Hindlimb muscle (tissue), 1 donor: Measurements from ENCODE around the gene OMD. TPM values are rescaled to one million over a fixed set of nuclear protein-coding genes. Genes with fewer than 3 reads are reported as not detected.
"Not testable (repeated sequence)": the region's sequence is repeated elsewhere in the genome, so short reads cannot be mapped to it uniquely, and the experiment has no call there.

Experiments
- DNase-seq: peaks from one replicate; pipeline ENCODE4 v3.0.0-alpha.2; 2013
- polyA plus RNA-seq: library from polyadenylated mRNA; unstranded; fragments of 120-200 nt; gene quantifications from one replicate; pipeline ENCODE4 v1.2.1, GENCODE V29; 2013; ENCODE audit not compliant: insufficient read length

The OMD gene
- polyA plus RNA-seq, 1 donor, result 2.7 TPM

DNA sequence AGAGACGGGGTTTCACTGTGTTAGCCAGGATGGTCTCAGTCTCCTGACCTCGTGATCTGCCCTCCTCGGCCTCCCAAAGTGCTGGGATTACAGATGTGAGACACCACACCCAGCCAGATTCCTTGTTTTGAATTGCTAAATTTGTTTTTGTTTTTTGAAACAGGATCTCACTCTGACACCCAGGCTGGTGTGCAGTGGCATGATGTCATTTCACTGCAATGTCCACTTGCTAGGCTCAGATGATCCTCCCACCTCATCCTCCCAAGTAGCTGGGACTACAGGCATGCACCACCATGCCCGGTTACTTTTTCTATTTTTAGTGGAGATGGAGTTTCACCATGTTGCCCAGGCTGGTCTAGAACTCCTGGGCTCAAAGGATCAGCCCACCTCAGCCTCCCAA lies 13.1 kb downstream of the OMD start:
- DNase-seq, result not testable (repeated sequence)

DNA sequence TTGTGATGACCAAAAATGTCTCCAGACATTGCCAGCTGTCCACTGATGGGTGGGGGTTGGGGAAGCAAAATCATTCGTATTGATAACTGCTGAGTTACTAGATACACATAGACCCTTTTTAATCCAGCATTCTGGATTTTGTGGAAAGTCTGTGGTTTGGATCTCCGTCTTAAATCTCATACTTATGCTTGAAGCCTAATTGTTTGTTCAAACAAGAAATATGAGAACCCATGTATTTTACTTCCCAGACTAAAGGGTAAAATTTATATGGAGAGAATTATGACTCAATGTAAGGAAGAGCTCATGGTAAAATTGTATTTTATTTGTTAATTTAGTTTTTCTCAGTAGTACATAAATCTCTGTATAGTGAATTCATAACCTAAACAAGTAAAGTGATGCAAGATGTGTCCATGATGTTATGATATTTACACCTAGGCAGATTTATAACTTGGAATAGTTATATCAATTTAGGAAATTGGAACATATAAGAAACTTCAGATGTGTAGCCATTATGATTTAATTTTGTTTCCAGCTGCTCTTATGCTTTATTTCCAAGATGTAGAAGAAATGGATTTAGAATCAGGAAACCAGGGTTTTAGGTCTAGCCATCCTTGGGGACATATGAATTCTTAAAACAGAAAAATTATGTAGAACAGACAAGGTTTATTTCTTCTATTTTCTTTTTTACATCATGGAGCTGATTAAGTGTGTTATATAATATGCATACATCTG lies 15.4 kb downstream of the OMD start:
- no peak for DNase-seq

DNA sequence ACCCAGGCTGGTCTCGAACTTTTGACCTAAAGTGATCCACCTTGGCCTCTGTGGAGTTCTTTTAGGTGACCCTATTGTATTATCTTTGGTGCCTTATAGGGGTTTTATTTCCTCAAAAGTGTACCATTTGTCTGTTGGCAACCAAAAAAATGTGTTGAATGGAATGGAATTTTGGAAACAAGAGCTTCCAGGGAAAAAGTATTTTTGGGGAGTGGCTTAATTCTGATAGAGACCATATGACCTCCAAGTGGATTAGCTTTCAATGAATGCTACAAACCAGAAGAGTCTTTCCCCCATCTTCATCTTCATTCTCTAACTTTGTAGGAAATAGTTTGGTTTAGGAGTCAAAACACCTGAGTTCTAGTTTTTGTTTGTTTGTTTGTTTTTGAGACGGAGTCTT lies 16.5 kb downstream of the OMD start:
- DNase-seq, result no peak

DNA sequence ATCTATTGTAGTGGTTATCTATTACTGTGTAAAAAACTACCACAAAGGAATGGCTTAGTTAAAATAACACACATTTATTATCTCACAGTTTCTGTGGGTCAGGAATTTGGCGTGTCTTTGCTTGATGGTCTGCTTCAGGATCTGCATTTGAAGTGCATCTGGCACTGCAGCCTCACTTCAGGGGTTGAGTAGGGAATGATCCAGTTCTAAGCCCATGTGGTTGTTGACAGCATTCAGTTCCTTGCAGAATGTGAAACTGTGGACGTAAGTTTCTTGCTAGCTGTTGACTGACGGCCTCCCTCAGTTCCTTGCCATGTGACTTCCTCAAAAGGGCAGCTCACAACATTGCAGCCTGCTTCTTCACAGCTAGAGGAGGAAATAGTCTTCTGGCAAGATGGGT lies 17.8 kb downstream of the OMD start:
- no peak for DNase-seq

DNA sequence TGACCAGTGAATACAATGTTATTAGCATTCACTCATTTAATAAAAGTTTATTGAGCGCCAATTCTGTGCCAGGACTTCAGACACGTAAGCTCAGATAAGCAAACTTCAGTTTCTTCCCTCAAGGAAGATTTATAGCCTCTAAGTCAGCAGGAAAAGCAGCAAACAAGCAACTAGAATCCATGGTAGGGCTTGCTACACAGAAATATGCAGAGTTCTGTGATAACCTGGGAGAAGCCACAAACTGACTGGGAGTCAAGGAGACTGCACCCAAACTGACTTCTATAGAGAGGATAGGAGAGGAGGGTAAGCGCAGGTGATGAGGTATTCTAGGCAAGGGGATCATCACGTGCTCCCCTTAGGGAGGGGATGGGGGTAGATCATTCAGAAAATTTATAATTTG lies 18.5 kb downstream of the OMD start:
- no peak for DNase-seq

DNA sequence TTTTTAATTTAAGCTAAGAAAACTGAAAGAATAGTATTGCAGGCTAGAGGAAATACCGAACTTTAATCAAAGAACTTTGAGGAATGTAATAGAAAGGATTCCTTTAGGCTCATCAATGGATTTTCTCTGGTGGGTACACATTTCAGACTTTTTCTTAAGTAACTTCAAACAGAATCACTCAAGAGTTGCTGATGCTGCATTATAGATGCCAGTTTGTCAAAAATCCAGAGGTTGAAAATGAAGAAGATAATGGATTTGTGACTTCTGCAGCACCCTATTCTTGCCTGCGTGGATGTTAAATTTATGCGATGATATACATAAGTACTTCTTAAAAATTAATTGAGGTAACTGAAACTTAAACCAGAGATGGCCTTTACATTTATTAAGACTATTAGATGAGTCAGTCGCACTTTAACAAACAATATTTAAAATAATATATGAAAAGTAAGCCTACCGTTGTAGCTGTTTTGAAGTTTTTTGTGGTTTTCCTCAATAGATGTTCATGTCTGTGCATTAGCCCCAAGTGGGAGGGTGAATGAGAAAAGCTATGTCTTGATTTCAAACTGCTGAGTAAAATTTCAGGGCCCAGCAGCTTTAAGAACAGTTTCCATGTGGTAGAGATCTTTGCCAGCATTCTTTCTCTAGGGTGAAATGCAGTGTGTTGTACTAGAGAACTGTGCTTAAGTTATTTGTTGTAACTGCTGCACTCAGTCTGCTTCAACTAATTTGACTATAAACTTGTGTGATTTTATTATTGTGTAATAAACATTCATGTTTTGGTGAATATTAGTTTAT lies 20.0 kb downstream of the OMD start, which contains the start of gene OGN:
OGN (minus strand) TSS at position 537 of the 795 bp plus-strand sequence. CDS start 1,171 bp downstream, outside the sequence.
- DNase-seq, result peak; percentile 86

DNA sequence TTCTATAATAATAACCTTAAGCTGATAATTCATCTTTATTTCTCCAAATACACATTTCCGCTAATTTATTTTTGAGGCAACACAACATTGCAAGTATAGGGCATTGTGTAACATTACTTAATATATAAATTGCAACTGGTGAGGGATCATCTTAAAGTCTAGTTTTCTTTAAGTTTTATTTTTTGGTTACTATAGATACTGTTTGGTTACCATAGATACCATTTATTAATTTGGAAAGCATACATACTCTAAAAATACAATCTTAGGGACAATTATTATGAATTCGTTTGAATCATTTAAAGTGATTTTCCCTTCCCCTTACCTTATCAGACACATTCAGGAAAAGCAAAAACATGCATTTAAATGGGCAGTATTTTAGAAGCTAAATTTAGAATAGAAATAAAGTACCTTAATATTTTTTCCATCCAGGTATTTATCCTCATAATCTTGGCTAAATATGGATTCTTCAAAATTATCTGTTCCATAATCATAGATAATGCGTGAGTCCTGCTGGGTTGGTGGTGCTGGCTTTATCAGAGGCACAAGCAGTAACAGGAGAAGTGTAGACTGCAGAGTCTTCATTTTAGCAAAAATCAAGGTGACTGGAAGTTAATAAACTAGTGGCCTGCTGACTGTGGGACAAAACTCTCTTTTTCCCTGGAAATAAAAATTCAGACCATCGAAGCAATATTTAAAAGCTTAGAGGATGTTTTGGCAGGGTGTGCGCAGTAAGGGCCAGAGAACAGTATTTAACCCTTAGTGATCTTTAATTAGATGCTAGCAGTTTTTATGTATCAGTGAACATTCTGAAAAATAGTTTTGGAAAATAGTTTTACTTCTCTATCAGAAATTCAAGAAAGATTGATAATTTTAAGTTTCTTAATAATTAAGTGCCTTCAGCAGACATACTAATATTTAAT lies 21.2 kb downstream of the OMD start:
- DNase-seq, result no peak

DNA sequence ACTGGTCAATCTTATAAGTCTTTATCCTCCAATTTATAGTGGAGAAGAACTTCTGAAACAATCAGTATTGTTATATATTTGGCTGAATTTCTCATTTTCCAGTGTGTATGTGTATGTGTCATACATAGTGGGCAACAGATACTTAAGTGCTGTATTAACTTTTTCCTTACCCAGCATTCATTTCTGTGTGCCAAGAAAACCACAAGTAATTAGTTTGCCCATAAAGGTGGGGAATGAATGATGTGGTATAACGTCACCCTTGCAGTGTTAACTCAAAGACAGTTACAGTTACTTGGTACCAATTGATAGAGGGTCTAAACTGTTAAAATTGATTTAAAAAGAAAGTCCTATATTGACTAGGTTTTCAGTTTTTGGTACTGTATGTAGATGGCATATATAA lies 21.9 kb downstream of the OMD start:
- no peak for DNase-seq

DNA sequence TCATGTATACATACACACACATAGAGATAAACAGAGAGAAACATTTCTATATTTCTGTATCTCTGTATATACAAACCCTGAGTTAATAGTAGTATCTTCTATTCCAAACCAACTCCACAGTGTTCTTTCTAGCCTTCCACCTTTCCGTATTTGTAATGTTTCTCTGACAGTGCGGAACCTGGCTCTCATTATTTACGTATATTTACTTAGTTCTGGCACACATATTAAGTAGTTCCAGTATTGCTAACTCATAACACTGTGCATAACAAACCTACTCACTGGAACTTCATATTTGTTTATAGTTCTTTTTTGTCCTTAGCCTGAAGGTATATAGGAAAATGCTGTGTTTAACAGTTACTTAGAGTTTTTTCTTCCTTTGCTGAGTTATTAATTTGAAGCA lies 26.4 kb downstream of the OMD start:
- DNase-seq, result no peak

DNA sequence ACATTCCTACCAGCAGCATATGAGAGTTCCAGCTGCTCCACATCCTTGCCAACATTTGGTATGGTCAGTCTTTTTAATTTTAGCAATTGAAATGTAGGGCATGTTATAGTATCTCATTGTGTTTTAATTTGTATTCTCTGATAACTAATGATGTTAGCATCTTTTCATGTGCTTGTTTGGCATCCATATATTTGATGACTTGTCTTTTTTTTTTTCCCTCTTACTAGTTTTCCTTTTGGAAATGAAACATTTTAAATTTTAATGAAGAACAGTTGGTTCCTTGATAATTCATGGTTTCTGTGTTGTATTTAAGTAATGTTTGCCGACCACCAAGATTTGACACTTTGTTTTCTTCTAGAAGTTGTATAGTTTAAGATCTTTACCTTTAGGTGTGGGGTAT lies 28.7 kb downstream of the OMD start:
- DNase-seq, result no peak

DNA sequence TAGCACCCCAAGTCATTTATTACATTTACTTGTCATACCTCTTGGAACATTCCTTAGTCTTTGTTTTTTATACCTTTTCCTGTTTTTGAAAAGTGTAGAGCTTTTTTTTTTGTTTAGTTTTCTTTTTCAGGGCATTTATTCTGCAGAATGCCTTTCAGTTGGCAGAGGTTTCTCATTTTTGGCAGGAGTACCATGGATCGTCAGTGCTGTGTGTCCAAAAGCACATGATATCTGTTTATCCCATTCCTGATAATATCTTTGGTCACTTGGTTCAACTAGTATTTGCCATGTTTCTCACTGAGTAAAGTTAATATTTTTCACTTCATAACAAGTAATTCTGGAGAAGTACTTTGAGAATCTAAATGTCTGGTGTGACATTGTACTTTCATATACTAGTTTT lies 30.6 kb downstream of the OMD start:
- DNase-seq, result no peak

DNA sequence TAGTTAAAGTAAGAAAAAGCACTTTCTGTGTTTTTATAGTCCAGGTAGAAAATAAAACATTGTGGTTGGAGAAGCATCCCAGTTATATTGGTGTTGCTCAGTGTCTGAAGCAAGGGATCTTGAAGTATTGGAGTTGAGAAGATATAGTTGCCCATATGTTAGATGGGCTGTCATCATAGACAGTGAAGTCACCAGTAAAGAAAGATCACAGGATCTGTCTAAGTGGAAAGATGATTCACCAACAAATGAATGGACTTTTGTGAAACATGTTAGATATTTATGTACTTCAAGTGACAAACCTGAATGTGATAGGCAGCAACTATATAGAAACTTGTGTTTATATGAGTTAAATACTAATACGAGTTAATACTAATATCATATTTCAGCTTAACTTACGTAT lies 31.6 kb downstream of the OMD start:
- DNase-seq, result no peak

DNA sequence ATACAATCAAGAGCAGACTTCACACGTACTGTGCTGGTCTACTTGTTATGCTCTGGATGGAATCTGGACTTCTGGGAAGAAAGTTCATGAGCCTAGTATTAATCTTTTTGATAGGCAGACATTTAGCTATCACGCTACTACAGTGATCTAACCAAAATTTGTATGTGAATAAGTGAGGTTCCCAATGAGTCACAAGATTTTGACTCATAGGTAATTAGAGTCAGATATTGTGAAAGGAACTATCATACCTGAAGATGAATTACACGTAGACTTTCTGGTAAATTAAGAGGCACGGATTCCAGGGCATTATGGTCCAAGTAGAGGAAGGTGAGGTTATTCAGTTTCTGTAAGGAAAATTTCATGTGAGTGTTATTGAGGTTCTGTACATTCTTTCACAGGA lies 38.3 kb downstream of the OMD start:
- DNase-seq, result no peak

DNA sequence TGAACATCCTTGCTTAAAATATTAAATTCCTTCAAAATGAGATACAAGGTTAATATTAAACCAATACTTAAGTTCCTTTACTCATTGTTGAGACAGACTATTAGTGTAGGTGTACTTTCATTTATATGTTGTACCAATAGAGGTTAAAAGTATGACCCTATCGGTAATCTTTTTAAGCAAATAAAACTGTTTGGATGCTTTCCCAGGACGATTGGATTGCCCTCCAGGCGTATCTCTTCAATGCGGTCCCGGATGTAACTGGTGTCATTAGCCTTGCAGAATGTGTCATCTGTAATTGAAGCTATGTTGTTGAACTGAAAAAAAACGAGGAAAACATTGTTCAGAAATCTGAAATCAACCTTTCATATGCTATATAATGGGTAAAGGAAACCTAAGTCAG lies 38.8 kb downstream of the OMD start:
- no peak for DNase-seq

DNA sequence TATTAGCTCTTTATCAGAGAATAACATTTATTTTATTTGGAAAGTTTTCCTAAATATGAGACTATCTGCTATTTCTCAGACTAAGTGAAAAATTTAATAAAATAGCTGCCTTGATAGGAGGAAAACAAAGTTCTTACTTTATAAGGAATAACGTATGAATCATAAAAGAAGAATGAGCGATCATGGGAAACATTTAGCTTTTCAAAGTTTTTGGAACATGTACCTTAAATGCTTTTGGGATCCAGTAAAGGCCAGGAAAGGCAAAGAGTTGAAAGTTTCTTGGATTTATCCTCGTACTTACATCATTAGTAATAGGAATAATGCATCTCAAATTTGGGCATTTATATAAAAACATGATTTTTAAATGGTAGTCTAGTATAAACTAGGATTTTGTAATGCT lies 39.3 kb downstream of the OMD start:
- peak; percentile 40 for DNase-seq

DNA sequence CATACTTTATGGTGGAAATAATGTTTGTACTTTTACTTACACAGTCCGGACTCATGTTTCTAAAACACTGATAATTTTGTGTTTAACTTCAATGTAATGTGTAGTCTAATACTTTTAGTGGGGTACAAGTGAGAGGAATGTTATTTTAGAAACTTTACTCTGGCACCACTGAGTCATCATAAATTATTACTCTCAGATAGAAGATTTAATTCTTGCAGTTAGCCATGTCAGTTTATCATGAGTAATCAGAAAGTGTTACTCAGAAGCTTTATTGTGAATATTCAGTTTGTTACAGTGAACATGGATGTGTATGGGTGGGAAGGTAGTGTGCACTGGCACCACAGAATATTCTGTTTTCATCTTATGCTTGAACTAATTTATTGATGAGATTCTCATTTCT lies 39.9 kb downstream of the OMD start:
- no peak for DNase-seq

DNA sequence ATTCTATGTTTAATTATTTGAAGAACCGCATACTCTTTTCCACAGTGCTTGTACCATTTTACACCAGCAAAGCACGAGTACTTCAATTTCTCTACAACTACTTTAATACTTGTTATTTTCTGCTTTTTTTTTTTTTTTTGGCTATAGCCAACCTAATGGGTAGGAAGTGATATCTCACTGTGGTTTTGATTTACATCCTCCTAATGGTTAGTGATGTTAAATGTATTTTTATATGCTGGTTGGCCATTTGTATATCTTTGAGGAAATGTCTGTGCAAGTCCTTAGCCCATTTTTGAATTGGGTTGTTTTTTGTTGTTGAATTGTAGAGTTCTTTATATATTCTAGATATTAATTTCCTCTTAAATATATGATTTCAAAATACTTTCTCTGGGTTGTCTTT lies 42.5 kb downstream of the OMD start:
- DNase-seq, result no peak

DNA sequence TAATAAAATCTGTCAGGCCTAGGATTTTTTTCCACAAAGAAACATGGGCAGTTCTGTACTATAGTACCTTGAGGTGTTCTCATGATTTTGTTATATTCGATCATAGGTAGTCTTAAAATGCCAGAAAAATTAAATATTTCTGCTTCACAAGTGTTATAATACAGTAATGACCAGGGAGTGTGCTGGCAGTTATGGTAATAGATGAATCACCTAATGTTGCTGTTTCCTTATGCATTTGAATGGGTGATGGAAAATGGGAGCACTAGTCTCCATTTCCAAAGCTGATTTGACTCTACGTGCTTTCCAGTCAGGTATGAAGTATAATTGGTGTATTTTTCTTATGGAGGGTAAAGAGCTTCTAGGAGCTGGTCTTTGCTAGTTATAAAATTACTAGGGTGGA lies 43.7 kb downstream of the OMD start:
- DNase-seq, result no peak

DNA sequence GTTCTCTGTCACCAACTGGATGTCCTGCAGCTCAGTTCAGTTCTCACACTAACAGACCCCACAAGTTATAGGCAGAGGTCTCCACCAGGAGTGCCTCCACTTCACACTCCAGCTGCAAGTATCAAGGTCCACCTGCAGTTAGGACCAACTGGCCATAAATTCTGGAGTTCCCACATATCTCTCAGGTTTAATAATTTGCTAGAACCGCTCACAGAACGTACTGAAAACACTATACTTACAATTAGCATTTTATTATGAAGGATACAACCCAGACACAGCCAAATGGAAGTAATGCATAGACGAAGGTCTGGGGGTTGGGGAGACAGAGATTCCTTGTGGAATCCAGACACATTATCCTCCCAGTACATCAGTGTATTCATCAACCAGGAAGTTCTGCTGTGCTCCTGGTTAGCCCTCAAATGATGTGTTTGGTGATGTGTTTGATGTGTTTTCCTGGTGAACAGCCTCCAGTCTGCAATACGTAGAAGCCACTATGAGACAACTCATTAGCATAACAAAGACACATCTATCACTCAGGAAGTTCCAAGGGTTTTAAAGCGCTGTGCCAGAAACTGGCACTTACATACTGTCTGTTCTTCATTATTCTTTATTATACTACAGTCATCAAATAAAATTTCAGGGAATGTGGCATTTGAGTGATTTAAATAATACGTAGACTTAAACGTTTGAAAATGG lies 45.3 kb downstream of the OMD start:
- no peak for DNase-seq

DNA sequence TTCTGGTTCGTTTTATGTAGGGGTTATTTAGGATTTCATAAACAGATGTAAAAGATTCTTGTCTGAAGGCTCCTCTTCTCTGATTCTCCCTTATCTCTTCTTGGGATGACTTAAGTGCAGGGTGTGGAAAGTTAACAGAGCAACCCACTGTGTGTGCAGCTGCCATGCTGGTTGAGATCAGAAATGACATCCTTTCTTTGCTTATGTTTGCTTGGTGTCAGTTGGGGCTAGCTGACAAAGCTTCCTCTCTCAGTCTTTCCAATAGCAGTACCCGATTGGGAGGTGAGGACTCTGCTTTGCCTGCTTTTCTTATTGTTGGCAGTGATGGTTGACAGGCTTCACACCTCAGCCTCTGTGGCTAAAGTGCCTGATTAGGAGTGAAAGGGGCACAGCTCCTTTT lies 46.4 kb downstream of the OMD start:
- DNase-seq, result no peak

DNA sequence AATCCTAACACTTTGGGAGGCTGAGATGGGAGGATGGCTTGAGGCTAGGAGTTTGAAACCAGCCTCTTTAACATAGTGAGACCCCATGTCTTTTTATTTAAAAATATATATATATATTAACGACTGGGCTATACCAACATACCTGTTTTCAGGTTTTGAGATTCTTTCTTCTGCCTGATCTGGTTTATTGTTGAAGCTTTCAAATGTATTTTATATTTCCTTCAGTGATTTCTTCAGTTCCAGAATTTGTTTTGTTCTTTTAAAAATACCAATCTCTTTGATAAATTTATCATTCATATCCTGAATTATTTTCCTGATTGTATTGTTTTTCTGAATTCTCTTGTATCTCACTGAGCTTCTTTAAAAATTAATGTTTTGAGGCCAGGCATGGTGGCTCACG lies 51.1 kb downstream of the OMD start:
- DNase-seq, result no peak

DNA sequence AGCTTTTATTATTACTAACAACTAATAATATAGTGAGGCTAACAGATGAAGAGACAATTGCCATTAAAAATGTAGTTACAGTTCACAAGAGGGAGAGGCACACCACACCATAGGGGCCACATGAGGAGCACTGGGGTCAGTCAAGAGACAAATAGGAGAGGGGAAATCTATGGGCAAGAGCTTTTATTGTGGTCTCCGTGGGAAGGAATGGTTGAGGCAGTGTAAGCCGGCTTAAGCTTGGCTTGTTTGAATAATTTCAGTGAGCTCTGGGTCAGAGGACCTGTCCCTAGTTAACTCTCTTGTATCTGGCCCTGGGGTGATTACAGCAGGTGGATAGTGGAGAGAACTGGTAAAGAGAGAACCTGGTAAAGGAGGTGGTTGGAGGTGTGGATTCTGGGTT lies 55.2 kb downstream of the OMD start:
- DNase-seq, result no peak
